RPMI7951 (cell line): ENCODE data around the gene EDIL3. TPM values are rescaled to one million over a fixed set of nuclear protein-coding genes. Genes with fewer than 3 reads are reported as not detected.
"Not testable (repeated sequence)": the region's sequence is repeated elsewhere in the genome, so short reads cannot be mapped to it uniquely, and the experiment has no call there.

Experiments used
- DNase-seq: peaks from one replicate; pipeline ENCODE4 v3.0.0-alpha.2; 2012; ENCODE audit warnings: low read depth
- total RNA-seq: library from RNA; depleted of rRNA; stranded (reverse); fragments of >200 nt; shearing (Covaris generic); gene quantifications from 2 replicates; pipeline ENCODE4 v1.2.3, GENCODE V29; 2014

Gene EDIL3
- total RNA-seq, 1 experiment from 2014 or later: 58.4 TPM

DNA sequence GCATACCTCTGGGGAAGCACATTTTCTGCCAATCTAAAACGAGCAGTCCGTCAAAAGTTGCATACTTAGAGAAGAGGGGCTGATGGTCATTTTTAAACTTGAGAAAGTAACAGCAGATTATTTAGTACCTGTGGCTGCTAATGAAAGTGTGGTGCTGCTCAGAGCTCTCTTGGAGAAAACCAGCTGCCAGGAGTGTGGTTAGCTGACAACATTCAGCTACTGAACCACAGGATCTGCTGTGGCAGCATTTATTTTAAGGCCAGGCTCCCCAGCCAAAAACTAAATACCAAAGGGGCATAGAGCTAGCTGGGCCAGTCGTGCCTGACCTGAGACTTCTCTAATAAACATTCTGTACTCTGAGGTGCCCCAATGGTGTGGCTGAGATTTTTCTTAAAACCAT, 203.6 kb downstream of the EDIL3 start:
- DNase-seq: peak; percentile 38

DNA sequence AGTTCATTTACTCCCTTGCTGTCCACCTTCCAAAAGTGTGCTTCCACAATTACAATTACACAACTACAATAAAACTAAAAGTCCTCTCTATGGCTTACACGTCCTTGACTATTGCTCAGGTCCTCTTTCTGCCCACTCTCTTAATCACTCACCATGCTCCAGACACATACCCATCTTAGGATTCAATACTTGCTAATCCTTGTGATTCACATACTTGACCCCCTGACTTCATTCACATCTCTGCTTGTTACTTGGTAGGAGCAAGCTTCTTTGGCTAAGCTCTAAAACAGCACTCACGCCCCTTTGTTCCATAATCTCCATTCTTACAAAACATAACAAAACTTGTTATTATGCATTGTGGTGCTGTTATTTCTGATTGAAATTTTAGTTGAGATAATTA, 215.8 kb downstream of the EDIL3 start:
- DNase-seq: no peak

DNA sequence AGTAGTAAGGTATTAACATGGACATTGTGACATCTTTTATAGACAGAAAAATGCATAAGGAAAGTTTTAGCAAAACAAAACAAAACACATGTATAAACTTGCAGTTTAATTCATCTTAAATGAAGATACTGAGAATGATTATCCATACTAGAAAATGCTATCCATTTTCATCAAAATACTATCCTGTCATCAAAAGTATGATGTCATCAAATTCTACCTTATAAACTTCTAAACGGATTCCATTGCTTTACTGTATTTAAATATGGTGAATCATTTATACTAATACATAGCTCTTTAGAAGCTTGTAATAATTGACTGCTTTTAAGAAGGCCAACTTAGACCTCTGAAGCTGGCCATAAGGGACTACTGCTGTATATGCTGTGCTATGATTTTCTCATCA, 221.0 kb downstream of the EDIL3 start:
- no peak for DNase-seq

DNA sequence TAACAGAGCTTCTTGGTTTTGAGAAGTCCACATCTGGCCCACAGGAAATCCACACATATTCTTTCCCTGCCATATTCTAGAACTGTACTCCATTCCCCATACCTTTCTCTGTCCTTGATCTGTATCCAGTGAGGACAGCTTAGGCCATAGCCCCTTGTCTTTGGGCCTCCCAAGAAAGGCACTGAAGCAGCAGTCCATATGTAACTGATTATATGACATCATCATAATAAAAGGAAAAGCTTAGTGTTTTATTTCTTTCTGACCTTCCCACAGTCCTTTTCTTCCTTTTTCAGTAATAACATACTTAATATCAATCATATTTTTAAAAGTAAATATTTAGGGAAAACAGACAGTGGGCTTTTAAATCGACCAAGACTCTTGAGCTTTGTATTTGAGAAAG, 222.0 kb downstream of the EDIL3 start:
- DNase-seq: no peak

- not testable (repeated sequence) for DNase-seq
Observed at GRCh38 chr5:84160650-84161049, 224.0 kb downstream of the EDIL3 start.

DNA sequence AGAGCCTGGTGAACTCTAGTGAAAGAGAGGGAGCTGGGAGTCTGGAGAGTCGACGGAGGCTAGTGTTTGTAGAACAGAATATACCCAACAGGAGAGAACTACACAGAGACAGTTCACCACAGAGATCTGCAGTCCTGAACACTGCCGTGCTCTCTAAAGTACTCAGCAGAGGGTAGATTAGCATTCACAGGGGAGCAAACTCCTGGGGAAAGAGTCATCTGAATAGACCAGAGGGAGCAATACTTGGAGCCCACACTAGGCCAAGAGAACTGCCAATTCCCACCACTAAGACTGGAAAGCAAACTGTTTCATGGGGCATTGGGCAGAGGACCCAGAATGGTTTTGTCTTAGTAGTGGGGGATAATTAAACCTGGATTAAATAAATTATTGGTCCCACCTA, 235.6 kb downstream of the EDIL3 start:
- DNase-seq: no peak

- DNase-seq: no peak
Observed at GRCh38 chr5:84148651-84149050, 236.0 kb downstream of the EDIL3 start.

GRCh38 chr5:84137541-84137940, 247.1 kb downstream of the EDIL3 start:
- no peak for DNase-seq

DNA sequence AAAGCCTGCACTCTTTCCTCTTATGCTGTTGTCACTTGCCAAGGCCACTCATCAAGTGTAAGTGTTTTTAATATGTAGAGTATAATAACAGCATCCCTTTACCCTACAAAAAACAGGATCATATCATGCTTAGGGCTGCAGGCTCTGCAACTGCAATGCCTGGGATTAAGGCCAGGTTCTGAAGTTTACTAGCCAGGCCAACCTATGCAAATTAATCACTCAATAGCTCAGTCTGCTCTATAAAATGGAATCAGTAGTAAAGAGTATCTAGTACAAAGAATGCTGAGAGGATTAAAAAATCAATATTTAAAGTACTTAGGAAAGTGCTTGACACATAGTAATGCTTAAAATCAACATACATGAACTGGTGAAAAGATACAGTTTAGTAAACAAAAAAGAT, 253.3 kb downstream of the EDIL3 start:
- no peak for DNase-seq

DNA sequence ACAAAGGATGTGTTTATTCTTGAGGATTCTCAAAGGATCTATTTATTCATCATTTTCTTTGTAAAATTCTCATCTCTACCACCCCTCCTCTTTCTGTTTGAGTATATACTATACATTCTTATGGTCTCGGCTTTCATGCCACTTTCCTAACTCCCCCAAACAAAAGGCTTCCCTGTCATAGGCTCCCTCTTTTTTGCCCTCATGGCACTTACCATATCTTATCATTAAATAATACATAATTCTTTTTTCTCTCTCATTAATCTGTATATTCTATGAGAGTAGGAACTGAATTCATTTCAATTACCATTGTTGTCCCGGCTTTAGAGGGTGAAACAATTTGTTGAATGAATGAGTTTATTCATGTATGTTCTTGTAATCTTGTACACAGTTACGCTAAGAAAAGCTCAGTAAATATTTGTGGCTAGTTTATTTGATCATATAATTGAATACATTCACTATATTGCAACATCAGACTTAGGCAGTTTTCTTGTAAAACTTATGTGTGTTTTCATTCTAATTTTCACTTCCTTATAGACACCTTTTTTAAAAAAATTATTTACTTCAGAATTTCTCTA, 254.6 kb downstream of the EDIL3 start:
- peak; percentile 2 for DNase-seq

GRCh38 chr5:84125216-84125615, 259.5 kb downstream of the EDIL3 start:
- DNase-seq: no peak

- no peak for DNase-seq
Observed at GRCh38 chr5:84119252-84119651, 265.4 kb downstream of the EDIL3 start.

DNA sequence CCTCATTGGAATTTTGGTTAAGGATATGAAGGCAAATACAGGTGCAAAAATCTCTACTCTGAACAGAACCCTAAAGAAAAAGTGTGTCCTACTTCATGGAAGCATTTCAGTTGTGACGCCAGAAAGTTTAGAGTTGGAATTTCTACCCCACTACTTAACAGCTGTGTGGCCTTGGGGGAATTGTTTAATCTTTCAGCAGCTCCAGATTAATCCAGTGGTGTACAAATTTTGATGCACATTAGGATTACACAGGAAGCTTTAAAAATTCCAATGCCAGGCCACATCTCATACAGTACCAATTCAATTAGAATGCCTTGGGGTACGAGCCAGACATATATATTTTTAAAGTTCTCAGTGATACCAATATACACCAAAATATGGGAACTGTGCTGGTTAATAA, 266.1 kb downstream of the EDIL3 start:
- peak; percentile 9 for DNase-seq

DNA sequence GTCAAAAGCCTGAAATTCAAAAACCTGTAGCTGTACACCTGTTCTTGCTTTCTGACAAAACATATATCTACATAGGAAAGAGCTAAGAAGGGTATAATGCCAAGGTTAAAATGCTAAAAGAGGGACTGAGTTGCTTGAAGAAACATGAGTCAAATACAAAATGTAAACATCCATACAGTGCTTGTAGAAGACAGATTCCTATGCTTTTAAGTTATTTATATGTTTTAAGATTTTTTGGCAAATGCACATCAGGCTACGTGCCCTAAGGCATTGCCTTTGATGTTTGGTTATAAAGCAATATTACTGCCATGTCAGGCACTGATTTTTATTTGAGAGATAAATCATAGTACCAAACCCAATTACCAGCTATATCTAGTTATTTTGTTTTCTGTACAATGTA, 269.0 kb downstream of the EDIL3 start:
- no peak for DNase-seq

DNA sequence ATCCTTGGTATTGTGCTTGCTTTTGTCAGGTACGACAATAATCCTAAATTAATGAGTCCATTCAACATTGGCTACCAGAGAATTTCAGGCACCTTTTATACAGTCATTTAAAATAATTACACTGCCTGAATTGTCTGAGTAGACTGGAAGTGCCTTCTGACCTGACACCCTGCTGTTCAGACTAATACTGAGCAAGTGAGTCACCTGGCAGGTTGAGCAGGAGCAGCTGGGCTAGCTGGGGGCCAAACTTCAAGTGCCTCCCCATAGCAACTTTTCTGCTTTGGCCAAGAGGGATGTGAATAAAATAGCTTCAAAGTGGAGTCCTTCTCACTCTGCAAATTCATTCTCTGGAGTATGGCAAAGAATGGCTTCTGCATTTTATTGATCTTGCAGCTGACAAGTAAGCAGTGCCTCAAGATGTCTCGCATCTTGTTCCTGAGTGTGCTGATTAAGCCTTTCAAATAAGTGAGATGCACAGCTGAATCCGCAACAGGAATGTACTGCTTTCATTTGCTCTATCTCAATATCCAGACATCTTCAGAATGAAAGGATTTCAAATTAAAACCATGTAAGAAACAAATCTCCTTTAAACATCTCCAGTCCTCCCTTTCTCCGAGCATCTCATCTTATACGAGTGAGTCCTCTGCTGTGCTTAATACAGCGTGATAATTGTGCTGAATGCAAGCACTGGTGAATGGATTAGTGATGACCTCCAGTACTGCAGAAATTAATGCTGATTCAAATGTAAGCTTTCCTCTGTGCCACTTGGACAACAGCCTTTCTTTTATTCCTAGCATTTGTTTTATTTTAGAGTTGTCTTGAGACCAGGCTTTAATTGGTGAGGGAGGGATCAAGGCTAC, 271.2 kb downstream of the EDIL3 start:
- DNase-seq: no peak

DNA sequence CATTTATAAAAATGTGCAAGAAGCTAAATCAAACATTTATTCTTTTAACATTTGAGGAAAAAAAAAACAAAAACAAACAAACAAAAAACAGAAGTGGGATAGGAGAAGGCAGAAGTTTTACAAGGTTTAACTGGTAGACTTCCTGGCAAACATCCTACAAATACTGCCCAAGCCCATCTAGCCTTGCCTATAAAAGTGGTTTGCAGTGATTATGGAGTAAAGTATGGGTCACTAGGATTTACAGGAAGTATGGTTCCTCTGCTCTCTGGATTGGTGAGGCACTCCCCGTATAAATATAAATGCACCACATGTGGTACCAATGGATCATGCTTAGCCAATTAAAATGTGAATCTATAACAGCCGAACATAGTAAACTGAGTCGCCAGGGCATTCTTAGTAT, 291.9 kb downstream of the EDIL3 start:
- DNase-seq: no peak

DNA sequence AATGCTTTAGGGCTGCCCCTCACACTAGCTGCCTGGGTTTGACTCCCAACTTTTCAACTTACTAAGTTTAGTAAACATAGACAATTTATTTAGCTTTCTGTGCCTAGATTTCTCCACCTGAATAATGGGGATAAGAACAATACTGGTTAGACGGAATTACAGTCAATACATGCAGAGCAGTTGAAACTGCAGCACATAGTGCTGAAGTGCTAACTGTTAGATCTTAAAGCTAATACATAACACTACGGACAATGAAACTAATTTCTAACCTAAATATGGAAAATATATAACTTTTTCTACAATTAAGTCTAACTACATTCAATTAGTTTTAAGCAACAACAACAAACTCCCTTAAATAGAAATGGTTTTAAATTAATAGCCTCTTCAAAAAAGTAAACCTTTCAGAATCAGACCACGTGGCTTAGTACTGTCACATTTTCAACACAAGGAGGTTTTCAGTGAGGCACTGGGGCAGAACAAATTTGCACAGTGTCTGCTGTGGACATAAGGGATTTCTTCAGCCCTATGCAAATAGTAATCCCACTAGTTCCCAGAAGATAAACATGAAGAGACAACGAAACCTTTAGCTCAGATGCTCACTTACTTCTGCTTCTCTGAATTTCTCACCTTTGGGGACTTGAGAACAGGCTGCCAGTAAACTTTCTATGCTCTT, 293.4 kb downstream of the EDIL3 start:
- DNase-seq: no peak

DNA sequence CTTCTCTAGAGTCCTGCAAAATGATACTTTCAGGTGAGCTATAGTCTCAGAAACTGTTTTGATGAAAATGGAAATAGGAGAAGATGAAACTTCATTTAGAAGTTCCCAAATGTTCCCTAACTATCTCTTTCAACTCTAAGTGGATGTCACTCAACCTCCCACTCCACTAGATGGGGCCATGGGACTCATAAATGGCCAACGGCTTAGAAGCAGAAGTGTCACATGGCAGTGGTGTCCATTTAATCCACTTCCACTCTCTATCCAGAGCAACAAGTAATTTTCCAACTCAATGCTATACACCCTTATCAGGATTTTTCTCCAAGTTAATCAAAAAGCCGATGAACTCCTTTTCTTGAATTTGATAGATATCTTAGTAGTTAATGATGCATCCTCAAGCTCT, 295.7 kb downstream of the EDIL3 start:
- peak; percentile 56 for DNase-seq

DNA sequence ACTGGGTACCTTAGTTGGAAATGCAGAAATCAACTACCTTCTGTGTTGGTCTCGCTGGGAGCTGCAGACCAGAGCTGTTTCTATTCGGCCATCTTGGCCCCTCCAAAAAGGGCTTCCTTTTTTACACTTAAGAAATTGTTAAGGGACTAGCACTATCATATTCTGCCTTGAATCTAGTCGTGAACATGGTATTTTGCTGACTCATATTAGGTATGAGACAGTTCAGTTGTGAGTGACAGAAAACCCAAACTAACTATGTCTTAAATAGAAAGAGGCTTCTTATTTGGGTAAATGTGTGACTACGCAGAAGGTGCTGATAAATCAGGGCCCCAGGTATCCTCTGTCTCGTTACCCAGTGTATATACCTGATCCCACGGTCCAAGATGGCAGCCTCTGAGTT, 298.2 kb downstream of the EDIL3 start:
- DNase-seq: no peak

- DNase-seq: no peak
Observed at GRCh38 chr5:84085387-84086041, 299.2 kb downstream of the EDIL3 start.

DNA sequence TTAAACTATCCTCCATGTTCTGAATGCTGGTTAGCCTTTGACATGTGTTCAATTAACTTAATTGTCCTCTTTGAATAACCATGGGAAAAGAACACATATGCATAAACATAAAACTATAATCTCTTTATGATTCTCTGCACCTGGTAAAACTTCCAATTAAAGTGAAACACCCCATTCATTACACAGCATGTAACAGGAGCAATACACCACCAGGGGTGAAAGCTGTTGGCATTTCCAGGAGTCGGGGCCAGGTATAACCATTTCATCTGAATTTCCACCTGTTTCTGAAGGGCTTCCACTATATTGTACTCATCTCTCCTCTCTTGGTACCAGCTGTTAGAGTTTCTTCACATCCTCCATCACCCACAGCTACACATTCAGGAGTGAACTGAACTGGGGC, 303.8 kb downstream of the EDIL3 start:
- DNase-seq: no peak

DNA sequence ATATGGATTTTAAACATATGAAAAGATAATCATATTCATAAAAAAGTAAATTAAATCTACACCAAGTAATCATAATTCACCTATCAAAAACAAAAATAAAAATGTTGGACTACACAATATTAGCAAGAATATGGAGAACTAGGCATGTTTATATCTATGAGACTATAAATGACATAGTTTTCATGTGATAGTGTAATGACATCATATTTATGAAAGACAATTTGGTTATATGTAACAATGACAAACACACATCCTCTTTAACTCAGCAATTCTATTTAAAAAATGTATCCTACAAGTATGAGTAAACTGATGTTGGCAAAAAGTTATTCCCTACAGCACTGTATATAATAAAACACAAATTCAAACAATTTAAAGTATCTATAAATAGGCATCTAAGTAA, 312.3 kb downstream of the EDIL3 start:
- DNase-seq: no peak
